PC-3 (cell line): Measurements from ENCODE around the gene MYOC. TPM values are rescaled to one million over a fixed set of nuclear protein-coding genes. Genes with fewer than 3 reads are reported as not detected.

Source experiments
- ATAC-seq: fragments of 200-7000 bp; cut with Tn5 transposase; 2 replicates; pipeline ENCODE4 v1.9.1; 2020; ENCODE audit warnings: mild to moderate bottlenecking, moderate library complexity
- BruUV-seq: library from RNA; stranded (reverse); fragments of 400-500 nt; replicated peaks from 2 replicates; lab custom pipeline; 2021; lab: Mats Ljungman, UMichigan
- CTCF ChIA-PET: fragments of 300-600 bp; sonication (Branson Sonifier 250); formaldehyde crosslinking; loops from one replicate; lab custom pipeline; 2022; ENCODE audit warnings: antibody characterized with exemption; lab: Charles Lee
- POLR2A ChIA-PET: fragments of 300-600 bp; sonication (Branson Sonifier 250); formaldehyde crosslinking; loops from one replicate; lab custom pipeline; 2022; ENCODE audit warnings: antibody characterized with exemption; ENCODE audit not compliant: unreplicated experiment; lab: Charles Lee
- DNase-seq: peaks from one replicate; pipeline ENCODE4 v3.0.0-alpha.2; 2015
- H2AFZ ChIP-seq: fragments of 300-600 bp; sonication (generic); 2 replicates; pipeline ENCODE4 v1.6.0; 2016; ENCODE audit warnings: antibody characterized with exemption, low read length
- H3F3A ChIP-seq: fragments of 300-600 bp; sonication (generic); one replicate; pipeline ENCODE4 v1.6.0; 2017; ENCODE audit warnings: antibody characterized with exemption, low read length, control low read depth, mild to moderate bottlenecking; ENCODE audit not compliant: unreplicated experiment
- H3K27ac ChIP-seq: fragments of 300-600 bp; sonication (generic); 2 replicates; pipeline ENCODE4 v1.5.1; 2016; ENCODE audit warnings: mild to moderate bottlenecking, low read length
- H3K27me3 ChIP-seq: fragments of 300-600 bp; sonication (generic); 2 replicates; pipeline ENCODE4 v1.6.1; 2016; ENCODE audit warnings: low read length, mixed read lengths
- H3K36me3 ChIP-seq: fragments of 300-600 bp; sonication (generic); 2 replicates; pipeline ENCODE4 v1.6.1; 2016; ENCODE audit warnings: low read depth, mixed run types, low read length, mixed read lengths
- H3K4me1 ChIP-seq: fragments of 300-600 bp; sonication (generic); 2 replicates; pipeline ENCODE4 v1.5.1; 2016; ENCODE audit warnings: low read length; ENCODE audit not compliant: insufficient read depth
- H3K4me2 ChIP-seq: fragments of 300-600 bp; sonication (generic); 2 replicates; pipeline ENCODE4 v1.6.0; 2016; ENCODE audit warnings: low read length
- H3K4me3 ChIP-seq: fragments of 300-600 bp; sonication (generic); 2 replicates; pipeline ENCODE4 v1.5.1; 2016; ENCODE audit warnings: mild to moderate bottlenecking, low read length, mixed read lengths
- H3K79me2 ChIP-seq: fragments of 300-600 bp; sonication (generic); 2 replicates; pipeline ENCODE4 v1.6.1; 2017; ENCODE audit warnings: low read length, mixed read lengths
- H3K9ac ChIP-seq: fragments of 300-600 bp; sonication (generic); 2 replicates; pipeline ENCODE4 v1.6.0; 2016; ENCODE audit warnings: mild to moderate bottlenecking, low read length
- H3K9me2 ChIP-seq: fragments of 300-600 bp; sonication (generic); replicated peaks from 2 replicates; pipeline ENCODE4 v1.6.1; 2016; ENCODE audit warnings: mixed run types, low read length, mixed read lengths
- H3K9me3 ChIP-seq: fragments of 300-600 bp; sonication (generic); 2 replicates; pipeline ENCODE4 v1.6.1; 2016; ENCODE audit warnings: low read length, mixed read lengths
- H4K20me1 ChIP-seq: fragments of 300-600 bp; sonication (generic); 2 replicates; pipeline ENCODE4 v1.6.1; 2016; ENCODE audit warnings: low read length, mixed read lengths
- CTCF ChIP-seq: fragments of 300-600 bp; sonication (generic); conservative IDR thresholded peaks from 2 replicates; pipeline ENCODE4 v1.5.1; 2017; ENCODE audit warnings: antibody characterized with exemption, low read depth, mild to moderate bottlenecking, low read length
- EZH2 ChIP-seq: fragments of 300-600 bp; sonication (generic); IDR thresholded peaks from one replicate; pipeline ENCODE4 v1.6.1; 2017; ENCODE audit warnings: antibody characterized with exemption, mild to moderate bottlenecking, low read length; ENCODE audit not compliant: unreplicated experiment
- EZH2phosphoT487 ChIP-seq: fragments of 300-600 bp; sonication (generic); IDR thresholded peaks from 2 replicates; pipeline ENCODE4 v1.6.1; 2018; ENCODE audit warnings: mild to moderate bottlenecking, antibody characterized with exemption, low read length, borderline replicate concordance
- intact Hi-C: fragments of 100-400 bp; cut with micrococcal nuclease; formaldehyde crosslinking; loops from 2 replicates; pipeline ENCODE4 v1.9.0; 2023
- total RNA-seq: library from RNA; depleted of rRNA; stranded (reverse); fragments of >200 nt; gene quantifications from 2 replicates; pipeline ENCODE4 v1.2.3, GENCODE V29; 2014

MYOC gene
- total RNA-seq, 1 experiment from 2014 or later, result not detected

- no peaks in the 10 kb centered on the region for H3F3A ChIP-seq
- TF ChIP-seq EZH2phosphoT487, result no peak
- no peak for TF ChIP-seq EZH2
- TF ChIP-seq CTCF, result no peak
- H3K27ac ChIP-seq, result no peak overlapping the region
- peaks cover 13% of the 10 kb centered on the region for H3K4me1 ChIP-seq
- intact Hi-C loops, result no loop called here
- H3K27me3 ChIP-seq, result peaks cover 53% of the 10 kb centered on the region
- CTCF ChIA-PET, result no interaction called here
- H3K9ac ChIP-seq, result no peak overlapping the region
- no peak for ATAC-seq
- no peaks in the 10 kb centered on the region for H3K9me3 ChIP-seq
- H4K20me1 ChIP-seq, result no peaks in the 10 kb centered on the region
- POLR2A ChIA-PET, result interaction anchor here (0.7 kb wide), 1 partner anchor 10 kb away, joined by 3 read pairs; no protein-coding TSS in a partner anchor
- no peak overlapping the region for H3K4me3 ChIP-seq
- H3K36me3 ChIP-seq, result no peaks in the 10 kb centered on the region
- no peaks in the 10 kb centered on the region for H3K79me2 ChIP-seq
- BruUV-seq, result no TSS peak
- H2AFZ ChIP-seq, result no peak overlapping the region
- H3K4me2 ChIP-seq, result no peak overlapping the region
- no peaks in the 10 kb centered on the region for H3K9me2 ChIP-seq
- DNase-seq, result no peak
These were observed 11.5 kb upstream of the MYOC start for GRCh38 chr1:171663854-171664575.

GRCh38 chr1:171663036-171663853 lies 10.8 kb upstream of the MYOC start:
- intact Hi-C loops, result no loop called here
- H4K20me1 ChIP-seq, result no peaks in the 10 kb centered on the region
- H3K9ac ChIP-seq, result no peak overlapping the region
- peaks cover 48% of the 10 kb centered on the region for H3K27me3 ChIP-seq
- H3K9me3 ChIP-seq, result no peaks in the 10 kb centered on the region
- no peaks in the 10 kb centered on the region for H3K36me3 ChIP-seq
- H3K79me2 ChIP-seq, result no peaks in the 10 kb centered on the region
- BruUV-seq, result no TSS peak
- H3K27ac ChIP-seq, result no peak overlapping the region
- no peak overlapping the region for H3K4me2 ChIP-seq
- no peak overlapping the region for H3K4me3 ChIP-seq
- peaks cover 13% of the 10 kb centered on the region for H3K4me1 ChIP-seq
- POLR2A ChIA-PET, result interaction anchor here (0.7 kb wide), 1 partner anchor 9 kb away, joined by 3 read pairs; no protein-coding TSS in a partner anchor
- TF ChIP-seq EZH2phosphoT487 (no peak), EZH2 (no peak), CTCF (no peak)
- no peaks in the 10 kb centered on the region for H3F3A ChIP-seq
- no peak for DNase-seq
- H2AFZ ChIP-seq, result no peak overlapping the region
- CTCF ChIA-PET, result interaction anchor here (0.6 kb wide), 1 partner anchor 95 kb away, joined by 3 read pairs; no protein-coding TSS in a partner anchor
- no peaks in the 10 kb centered on the region for H3K9me2 ChIP-seq
- ATAC-seq, result no peak
